Activated CD4-positive, alpha-beta T cell treated with anti-CD3 and anti-CD28 coated beads for 36 hours (primary cell): Measurements from ENCODE around the gene BEGAIN. TPM values are rescaled to one million over a fixed set of nuclear protein-coding genes. Genes with fewer than 3 reads are reported as not detected.

Experiments
- ATAC-seq: fragments of 200-7000 bp; cut with Tn5 transposase; one replicate; pipeline ENCODE4 v1.10.0; 2021; ENCODE audit warnings: mild to moderate bottlenecking, moderate library complexity
- CTCF ChIA-PET: fragments of 350-600 bp; sonication (Branson Sonifier 250); formaldehyde crosslinking; loops from one replicate; lab custom pipeline; 2021; ENCODE audit warnings: antibody characterized with exemption; lab: Charles Lee
- POLR2A ChIA-PET: fragments of 350-600 bp; sonication (Branson Sonifier 250); formaldehyde crosslinking; loops from one replicate; lab custom pipeline; 2021; ENCODE audit warnings: antibody characterized with exemption, inconsistent platforms; lab: Charles Lee
- DNase-seq: peaks from one replicate; pipeline ENCODE4 v3.0.0-alpha.2; 2020
- H3K27ac Mint-ChIP-seq: one replicate; pipeline ENCODE4 v1.8.0; 2021; ENCODE audit warnings: mixed read lengths
- H3K27me3 Mint-ChIP-seq: one replicate; pipeline ENCODE4 v1.8.0; 2021; ENCODE audit warnings: mixed read lengths
- H3K36me3 Mint-ChIP-seq: one replicate; pipeline ENCODE4 v1.8.0; 2021; ENCODE audit warnings: low read depth, mixed read lengths
- H3K4me1 Mint-ChIP-seq: one replicate; pipeline ENCODE4 v1.8.0; 2021; ENCODE audit warnings: mixed read lengths
- H3K4me3 Mint-ChIP-seq: one replicate; pipeline ENCODE4 v1.8.0; 2021; ENCODE audit warnings: mild to moderate bottlenecking, moderate library complexity, mixed read lengths
- H3K9me3 Mint-ChIP-seq: one replicate; pipeline ENCODE4 v1.8.0; 2021; ENCODE audit warnings: low read depth, mixed read lengths
- intact Hi-C, 2 experiments: fragments of 100-400 bp; cut with DNase I in 1 of 2; cut with micrococcal nuclease in 1 of 2; formaldehyde crosslinking; loops; one replicate each; pipeline versions ENCODE4 v1.14.2 to v1.15.1; 2022 to 2024; cut with DNase I, micrococcal nuclease
- total RNA-seq, 2 experiments: library from RNA; stranded (reverse); gene quantifications; one replicate each; pipeline ENCODE4 v1.2.3, GENCODE V29; 2021

Gene BEGAIN
- total RNA-seq, 2 experiments from 2014 or later: 3.1 to 3.5 TPM

GRCh38 chr14:100615736-100616695 lies 28.8 kb upstream of the BEGAIN start:
- ATAC-seq (no peak), DNase-seq (no peak)
- Mint-ChIP-seq H3K27me3 (no peaks in the 10 kb centered on the region), H3K9me3 (no peaks in the 10 kb centered on the region), H3K36me3 (no peaks in the 10 kb centered on the region), H3K27ac (no peak overlapping the region), H3K4me1 (peaks cover 19% of the 10 kb centered on the region), H3K4me3 (no peak overlapping the region)
- CTCF ChIA-PET: interaction anchor here (0.6 to 3.0 kb wide), 3 partner anchors 21 to 59 kb away, joined by 3 to 16 read pairs (median 3); no protein-coding TSS in a partner anchor
- POLR2A ChIA-PET: interaction anchor here (0.6 kb wide), 1 partner anchor 212 kb away, joined by 3 read pairs; no protein-coding TSS in a partner anchor
- intact Hi-C loops: no loop called here

- no peak overlapping the region for H3K4me3 Mint-ChIP-seq
- no peak for DNase-seq
Observed at GRCh38 chr14:100614803-100615202, 27.6 kb upstream of the BEGAIN start.

DNA sequence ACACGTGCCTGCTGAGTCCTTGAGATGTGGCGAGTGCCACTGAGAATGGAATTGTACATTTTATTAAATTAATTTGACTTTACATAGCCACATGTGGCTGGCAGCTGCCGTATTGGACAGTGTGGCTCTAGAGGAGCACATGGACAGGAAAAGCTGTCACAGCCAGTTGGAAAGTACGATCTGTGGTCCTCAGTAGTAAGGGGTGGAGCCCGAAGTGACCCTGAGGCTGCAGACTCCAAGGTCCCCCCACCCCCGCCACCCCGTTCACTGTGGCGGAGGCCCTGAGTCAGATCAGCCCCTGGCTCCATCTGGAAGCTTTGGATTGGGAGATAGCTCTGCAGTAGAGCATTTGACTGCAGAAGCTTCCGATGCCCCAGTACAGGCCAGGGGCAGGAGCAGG lies 25.8 kb upstream of the BEGAIN start:
- Mint-ChIP-seq H3K9me3 (no peaks in the 10 kb centered on the region), H3K27ac (no peak overlapping the region), H3K4me1 (peaks cover 11% of the 10 kb centered on the region), H3K27me3 (no peaks in the 10 kb centered on the region), H3K36me3 (no peaks in the 10 kb centered on the region), H3K4me3 (no peak overlapping the region)
- no peak for ATAC-seq
- ChIA-PET POLR2A (no interaction called here), CTCF (interaction anchor here (0.6 to 1.9 kb wide), 2 partner anchors 12 to 49 kb away, joined by 3 to 5 read pairs; no protein-coding TSS in a partner anchor)
- no peak for DNase-seq
- intact Hi-C loops: no loop called here

More at GRCh38 chr14:100614803-100615202, 27.6 kb upstream of the BEGAIN start:
- intact Hi-C loops: no loop called here
- no peaks in the 10 kb centered on the region for H3K27me3 Mint-ChIP-seq
- H3K36me3 Mint-ChIP-seq: no peaks in the 10 kb centered on the region
- ChIA-PET POLR2A (no interaction called here), CTCF (no interaction called here)
- H3K27ac Mint-ChIP-seq: no peak overlapping the region
- peaks cover 19% of the 10 kb centered on the region for H3K4me1 Mint-ChIP-seq
- H3K9me3 Mint-ChIP-seq: no peaks in the 10 kb centered on the region
- no peak for ATAC-seq

DNA sequence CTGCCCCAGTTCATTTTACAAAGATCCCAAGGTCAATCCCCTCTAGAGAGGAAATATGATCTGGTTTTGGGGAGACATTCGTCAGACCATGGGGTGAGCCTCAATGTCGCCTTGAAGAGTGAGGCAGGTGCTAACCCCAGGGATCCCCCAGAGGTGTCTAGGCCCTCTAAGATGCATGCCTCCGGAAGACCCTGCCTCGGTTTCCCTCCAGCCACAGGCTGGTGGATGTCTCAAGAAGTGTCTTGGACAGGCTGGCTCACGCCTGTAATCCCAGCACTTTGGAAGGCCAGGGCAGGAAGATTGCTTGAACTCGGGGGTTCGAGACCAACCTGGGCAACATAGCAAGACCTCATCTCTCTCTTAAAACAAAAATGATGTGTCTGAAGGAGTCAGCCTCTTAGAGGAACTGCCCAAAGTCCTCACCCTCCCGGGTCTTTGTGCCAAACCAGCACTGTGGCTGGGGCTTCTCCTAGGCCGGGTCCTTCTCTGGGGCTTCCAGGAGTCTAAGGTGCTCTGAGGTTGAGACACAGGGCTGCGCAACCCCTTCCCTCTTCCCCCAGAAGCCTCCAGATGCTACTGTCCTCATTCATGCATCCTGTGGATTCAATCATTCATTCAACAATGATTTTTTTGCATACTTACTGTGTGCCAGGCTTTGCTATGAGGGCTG lies 24.7 kb upstream of the BEGAIN start:
- H3K27me3 Mint-ChIP-seq: no peaks in the 10 kb centered on the region
- CTCF ChIA-PET: interaction anchor here (1.9 kb wide), 1 partner anchor 11 kb away, joined by 5 read pairs; no protein-coding TSS in a partner anchor

DNA sequence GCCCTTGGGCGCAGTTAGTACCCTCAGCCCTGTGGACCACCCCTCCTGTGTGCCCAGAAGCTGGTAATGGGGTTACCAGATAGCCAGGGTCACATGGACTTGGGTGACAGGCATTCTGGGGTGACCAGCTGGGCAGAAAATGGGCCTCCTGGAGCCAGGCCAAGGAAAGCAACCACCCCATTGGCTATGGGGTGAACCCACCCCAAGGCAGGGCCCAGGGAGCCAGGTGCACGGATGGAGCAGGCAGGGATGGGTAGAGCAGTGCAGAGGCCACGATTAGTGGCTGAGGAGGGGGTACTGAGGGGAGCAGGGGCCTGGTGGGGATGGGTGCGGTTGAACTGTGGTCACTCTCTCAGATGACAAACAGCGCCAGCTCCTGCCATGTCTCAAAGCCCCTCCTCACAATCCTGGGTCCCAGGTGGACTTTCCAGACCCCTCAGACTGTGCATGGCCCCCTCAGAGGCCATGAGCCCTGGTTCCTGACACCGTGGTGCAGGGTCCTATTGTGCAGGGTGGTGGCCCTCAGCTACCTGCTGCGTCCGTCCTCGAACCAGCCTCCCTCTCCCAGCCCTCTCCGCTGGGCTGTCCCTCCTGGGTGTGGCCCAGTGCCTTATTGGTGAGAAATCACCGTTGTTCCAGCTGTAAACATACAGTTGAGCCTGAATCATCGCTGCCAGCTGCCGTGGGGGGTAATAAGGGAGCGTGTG lies 23.4 kb upstream of the BEGAIN start:
- Mint-ChIP-seq H3K27ac (no peak overlapping the region), H3K4me1 (no peaks in the 10 kb centered on the region), H3K27me3 (peaks cover 3% of the 10 kb centered on the region), H3K36me3 (no peaks in the 10 kb centered on the region), H3K4me3 (no peak overlapping the region), H3K9me3 (no peaks in the 10 kb centered on the region)
- intact Hi-C loops: no loop called here
- DNase-seq (no peak), ATAC-seq (no peak)
- POLR2A ChIA-PET: no interaction called here
- CTCF ChIA-PET: interaction anchor here (0.5 kb wide), 1 partner anchor 249 kb away, joined by 3 read pairs; no protein-coding TSS in a partner anchor

More for the DNA sequence above, 24.7 kb upstream of the BEGAIN start:
- Mint-ChIP-seq H3K27ac (no peak overlapping the region), H3K4me1 (peaks cover under 1% of the 10 kb centered on the region), H3K9me3 (no peaks in the 10 kb centered on the region), H3K4me3 (no peak overlapping the region), H3K36me3 (no peaks in the 10 kb centered on the region)
- intact Hi-C loops: no loop called here
- POLR2A ChIA-PET: no interaction called here
- ATAC-seq (no peak), DNase-seq (no peak)

GRCh38 chr14:100609941-100610391 lies 22.7 kb upstream of the BEGAIN start:
- POLR2A ChIA-PET: no interaction called here
- no peak for ATAC-seq
- Mint-ChIP-seq H3K27ac (no peak overlapping the region), H3K27me3 (peaks cover 3% of the 10 kb centered on the region), H3K4me1 (no peaks in the 10 kb centered on the region), H3K36me3 (no peaks in the 10 kb centered on the region), H3K4me3 (no peak overlapping the region), H3K9me3 (no peaks in the 10 kb centered on the region)
- intact Hi-C loops: no loop called here
- CTCF ChIA-PET: interaction anchor here (0.5 kb wide), 1 partner anchor 248 kb away, joined by 3 read pairs; no protein-coding TSS in a partner anchor
- no peak for DNase-seq

- Mint-ChIP-seq H3K4me1 (no peaks in the 10 kb centered on the region), H3K27ac (no peak overlapping the region), H3K36me3 (no peaks in the 10 kb centered on the region), H3K9me3 (no peaks in the 10 kb centered on the region), H3K4me3 (no peak overlapping the region), H3K27me3 (peaks cover 3% of the 10 kb centered on the region)
- intact Hi-C loops: no loop called here
- DNase-seq (no peak), ATAC-seq (no peak)
- ChIA-PET POLR2A (no interaction called here), CTCF (no interaction called here)
Observed at GRCh38 chr14:100609331-100609870, 22.2 kb upstream of the BEGAIN start.

DNA sequence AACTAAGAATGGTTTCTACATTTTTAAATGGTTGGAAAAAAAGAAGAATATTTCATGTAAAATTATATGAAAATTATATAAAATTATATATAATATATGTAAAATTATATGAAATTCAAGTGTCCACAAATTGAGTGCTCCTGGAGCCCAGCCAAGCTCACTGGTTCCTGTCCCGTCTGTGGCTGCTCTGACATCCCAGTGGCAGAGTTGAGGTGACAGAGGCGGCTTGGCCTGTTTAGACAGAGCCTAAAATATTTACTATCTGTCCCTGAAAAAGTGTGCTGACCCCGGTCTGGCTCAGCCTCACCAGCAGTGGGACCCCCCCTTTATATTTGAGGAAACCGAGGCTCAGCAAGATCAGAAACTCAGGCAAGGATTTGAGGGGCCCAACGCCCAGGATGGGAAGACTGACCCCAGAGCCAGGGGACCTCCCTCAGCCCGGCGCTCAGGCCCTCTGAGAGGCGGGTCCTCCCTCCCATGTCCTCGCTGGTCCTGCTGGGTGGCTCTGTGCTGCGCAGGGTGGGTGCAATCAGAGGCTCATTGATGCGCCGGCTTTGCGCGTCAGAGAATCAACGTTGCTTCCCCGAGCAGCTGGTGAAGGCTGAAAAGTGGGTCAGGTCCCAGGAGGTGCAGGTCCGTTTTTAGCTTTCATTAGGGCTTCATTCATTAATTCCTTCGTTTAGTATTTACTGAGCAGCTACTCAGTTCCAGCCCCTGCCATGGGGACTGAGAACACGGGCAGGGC lies 21.5 kb upstream of the BEGAIN start:
- H3K27me3 Mint-ChIP-seq: peaks cover 3% of the 10 kb centered on the region
- POLR2A ChIA-PET: no interaction called here
- CTCF ChIA-PET: no interaction called here

DNA sequence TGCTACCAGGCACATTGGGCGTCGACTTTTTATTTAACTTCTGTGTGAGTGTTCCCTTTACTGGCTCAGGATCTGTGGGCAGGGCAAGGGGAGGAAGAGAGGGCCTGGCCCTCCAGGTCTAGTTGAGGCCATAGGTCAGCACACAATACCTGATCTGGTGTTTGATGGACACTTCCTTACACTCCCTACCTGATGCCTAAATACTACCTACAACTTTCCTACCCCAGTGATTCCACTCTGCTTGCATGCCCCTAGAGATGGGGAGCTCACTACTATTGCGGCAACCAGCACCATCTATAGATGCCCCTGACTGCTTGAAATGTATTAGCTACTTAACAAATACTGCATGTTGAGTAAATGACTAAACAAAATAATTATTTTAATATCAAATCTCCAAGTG lies 20.8 kb upstream of the BEGAIN start:
- Mint-ChIP-seq H3K9me3 (no peaks in the 10 kb centered on the region), H3K4me3 (no peak overlapping the region), H3K27ac (no peak overlapping the region), H3K4me1 (no peaks in the 10 kb centered on the region), H3K36me3 (no peaks in the 10 kb centered on the region), H3K27me3 (peaks cover 4% of the 10 kb centered on the region)
- DNase-seq: no peak
- ATAC-seq: no peak
- CTCF ChIA-PET: no interaction called here
- POLR2A ChIA-PET: no interaction called here
- intact Hi-C loops: no loop called here

More for the DNA sequence above, 21.5 kb upstream of the BEGAIN start:
- no peaks in the 10 kb centered on the region for H3K4me1 Mint-ChIP-seq
- no peak overlapping the region for H3K27ac Mint-ChIP-seq
- no peak for ATAC-seq
- no peak for DNase-seq
- H3K4me3 Mint-ChIP-seq: no peak overlapping the region
- H3K9me3 Mint-ChIP-seq: no peaks in the 10 kb centered on the region
- intact Hi-C loops: no loop called here
- H3K36me3 Mint-ChIP-seq: no peaks in the 10 kb centered on the region

DNA sequence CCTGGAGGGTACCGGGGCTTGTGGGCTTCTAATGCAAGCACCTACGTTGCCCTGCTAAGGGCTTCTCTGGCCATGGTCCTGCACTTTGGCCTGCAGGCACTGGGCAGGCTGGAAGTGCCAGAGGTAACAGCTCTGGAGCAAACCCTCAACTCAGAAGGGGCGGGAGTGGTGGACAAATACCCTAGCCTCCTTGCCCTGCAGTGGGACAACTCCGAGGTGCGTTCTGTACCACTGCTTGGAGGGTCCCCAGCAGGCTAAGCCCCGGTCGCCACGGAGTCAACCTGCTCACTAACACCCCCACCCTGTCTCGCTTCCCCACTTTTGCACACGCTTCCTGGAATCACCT lies 20.4 kb upstream of the BEGAIN start:
- no peaks in the 10 kb centered on the region for H3K4me1 Mint-ChIP-seq
- no peak for ATAC-seq
- no peak overlapping the region for H3K4me3 Mint-ChIP-seq
- intact Hi-C loops: no loop called here
- DNase-seq: no peak
- H3K9me3 Mint-ChIP-seq: peaks cover 2% of the 10 kb centered on the region
- no peaks in the 10 kb centered on the region for H3K36me3 Mint-ChIP-seq
- POLR2A ChIA-PET: no interaction called here
- H3K27me3 Mint-ChIP-seq: peaks cover 6% of the 10 kb centered on the region
- no peak overlapping the region for H3K27ac Mint-ChIP-seq
- CTCF ChIA-PET: no interaction called here
